RWPE2 (cell line): ENCODE data around the gene DOCK8.
A peak's percentile ranks its signal among the peaks of the same experiment; 100 is the strongest.

Experiments used
- ATAC-seq: fragments of 200-7000 bp; cut with Tn5 transposase; 3 replicates; pipeline ENCODE4 v1.9.1; 2021; ENCODE audit warnings: low read depth
- DNase-seq: peaks from one replicate; pipeline ENCODE4 v3.0.0-alpha.2; 2020; ENCODE audit warnings: low spot score
- H3K27ac ChIP-seq: fragments of 450-650 bp; 2 replicates; pipeline ENCODE4 v1.5.1; 2017; ENCODE audit warnings: mild to moderate bottlenecking; ENCODE audit not compliant: poor library complexity, severe bottlenecking
- H3K27me3 ChIP-seq: fragments of 250-450 bp; sonication (Bioruptor Pico); 2 replicates; pipeline ENCODE4 v1.5.1; 2021; ENCODE audit warnings: mild to moderate bottlenecking, moderate library complexity; ENCODE audit not compliant: insufficient read depth, poor library complexity, severe bottlenecking
- H3K36me3 ChIP-seq: fragments of 250-450 bp; sonication (Bioruptor Pico); 2 replicates; pipeline ENCODE4 v1.5.1; 2020; ENCODE audit warnings: low read depth, mild to moderate bottlenecking, moderate library complexity
- H3K4me1 ChIP-seq: fragments of 250-450 bp; sonication (Bioruptor Pico); 2 replicates; pipeline ENCODE4 v1.5.1; 2021; ENCODE audit warnings: mild to moderate bottlenecking, moderate library complexity; ENCODE audit not compliant: insufficient read depth, poor library complexity, severe bottlenecking
- H3K4me3 ChIP-seq: fragments of 250-450 bp; sonication (Bioruptor Pico); 2 replicates; pipeline ENCODE4 v1.5.1; 2021; ENCODE audit warnings: mild to moderate bottlenecking, moderate library complexity; ENCODE audit not compliant: severe bottlenecking
- H3K9me3 ChIP-seq: fragments of 250-450 bp; sonication (Bioruptor Pico); 2 replicates; pipeline ENCODE4 v1.5.1; 2021; ENCODE audit warnings: mild to moderate bottlenecking, moderate library complexity; ENCODE audit not compliant: severe bottlenecking
- CTCF ChIP-seq: fragments of 450-650 bp; IDR thresholded peaks from one replicate; pipeline ENCODE4 v1.5.1; 2017; ENCODE audit warnings: mild to moderate bottlenecking, moderate library complexity; ENCODE audit not compliant: poor library complexity, severe bottlenecking

The DOCK8 gene

GRCh38 chr9:477193-477592 lies 262.5 kb downstream of the DOCK8 start:
- no peak for TF ChIP-seq CTCF
- no peaks in the 10 kb centered on the region for H3K4me1 ChIP-seq
- no peak overlapping the region for H3K4me3 ChIP-seq
- H3K27ac ChIP-seq, result no peak overlapping the region
- no peaks in the 10 kb centered on the region for H3K27me3 ChIP-seq
- no peaks in the 10 kb centered on the region for H3K36me3 ChIP-seq
- ATAC-seq, result no peak
- no peaks in the 10 kb centered on the region for H3K9me3 ChIP-seq
- no peak for DNase-seq

GRCh38 chr9:479304-479970 lies 264.8 kb downstream of the DOCK8 start:
- ATAC-seq (no peak), DNase-seq (no peak)
- Histone ChIP-seq H3K27me3 (no peaks in the 10 kb centered on the region), H3K4me1 (no peaks in the 10 kb centered on the region), H3K36me3 (no peaks in the 10 kb centered on the region), H3K27ac (no peak overlapping the region), H3K9me3 (no peaks in the 10 kb centered on the region), H3K4me3 (no peak overlapping the region)
- TF ChIP-seq CTCF, result no peak

GRCh38 chr9:479971-480350 lies 265.3 kb downstream of the DOCK8 start:
- no peak for TF ChIP-seq CTCF
- ATAC-seq (no peak), DNase-seq (no peak)
- no peaks in the 10 kb centered on the region for H3K9me3 ChIP-seq
- H3K36me3 ChIP-seq, result no peaks in the 10 kb centered on the region
- H3K4me3 ChIP-seq, result no peak overlapping the region
- H3K27me3 ChIP-seq, result no peaks in the 10 kb centered on the region
- H3K4me1 ChIP-seq, result no peaks in the 10 kb centered on the region
- no peak overlapping the region for H3K27ac ChIP-seq

- H3K9me3 ChIP-seq, result no peaks in the 10 kb centered on the region
- no peaks in the 10 kb centered on the region for H3K27me3 ChIP-seq
- H3K36me3 ChIP-seq, result no peaks in the 10 kb centered on the region
- no peaks in the 10 kb centered on the region for H3K4me1 ChIP-seq
- no peak overlapping the region for H3K27ac ChIP-seq
- DNase-seq (no peak), ATAC-seq (no peak)
- no peak for TF ChIP-seq CTCF
- no peak overlapping the region for H3K4me3 ChIP-seq
Measured at GRCh38 chr9:482739-483138, 268.1 kb downstream of the DOCK8 start.

GRCh38 chr9:486156-486555 lies 271.5 kb downstream of the DOCK8 start:
- TF ChIP-seq CTCF, result no peak
- Histone ChIP-seq H3K36me3 (no peaks in the 10 kb centered on the region), H3K27ac (no peak overlapping the region), H3K27me3 (no peaks in the 10 kb centered on the region), H3K4me1 (no peaks in the 10 kb centered on the region), H3K4me3 (no peak overlapping the region), H3K9me3 (no peaks in the 10 kb centered on the region)
- DNase-seq, result no peak
- peak; percentile 50; the same call in 1 of the 3 replicates for ATAC-seq
